Tibial artery (tissue), 4 donors: ENCODE measurements around the gene AP3S2.

Experiments
- DNase-seq, 2 donors: peaks; one replicate each; pipeline ENCODE4 v3.0.0-alpha.2; 2019
- H3K27ac ChIP-seq, 2 donors: fragments of 200-600 bp; sonication (generic) in 1 of 2; 1 replicate in 1 of 2; 2 replicates in 1 of 2; pipeline ENCODE4 v1.5.1; 2018 to 2019; ENCODE audit warnings: mild to moderate bottlenecking in 1 of 2
- H3K27me3 ChIP-seq, 2 donors: fragments of 200-600 bp; sonication (generic) in 1 of 2; one replicate each; pipeline versions ENCODE4 v1.5.1 to v1.6.0; 2016 to 2019
- H3K36me3 ChIP-seq, 3 donors: fragments of 200-600 bp; sonication (generic) in 2 of 3; one replicate each; pipeline ENCODE4 v1.5.1; 2016 to 2019; ENCODE audit warnings: mild to moderate bottlenecking in 2 of 3
- H3K4me1 ChIP-seq, 4 donors: fragments of 200-600 bp; sonication (generic) in 2 of 4; 1 replicate in 3 of 4; 2 replicates in 1 of 4; pipeline ENCODE4 v1.5.1; 2016 to 2019
- H3K4me3 ChIP-seq, 2 donors: fragments of 200-600 bp; sonication (generic) in 1 of 2; 1 replicate in 1 of 2; 2 replicates in 1 of 2; pipeline ENCODE4 v1.5.1; 2018 to 2019; ENCODE audit warnings: mild to moderate bottlenecking in 2 of 2
- H3K9me3 ChIP-seq, 3 donors: fragments of 200-600 bp; sonication (generic) in 1 of 3; one replicate each; pipeline ENCODE4 v1.5.1; 2016 to 2019
- CTCF ChIP-seq, 2 experiments: fragments of 200-600 bp in 1 of 2; fragments of 450-650 bp in 1 of 2; IDR thresholded peaks; one replicate each; pipeline ENCODE4 v1.5.1; 2017 to 2019; ENCODE audit warnings: antibody characterized with exemption in 2 of 2, mild to moderate bottlenecking in 1 of 2, moderate library complexity in 1 of 2
- intact Hi-C: fragments of 100-400 bp; cut with DNase I; formaldehyde crosslinking; loops from one replicate; pipeline ENCODE4 v1.15.0; 2023; ENCODE audit warnings: low total_unique reads

AP3S2 gene

GRCh38 chr15:89826671-89827655, 66.8 kb downstream of the AP3S2 start:
- intact Hi-C loops, result no loop called here

GRCh38 chr15:89825271-89825940, 68.4 kb downstream of the AP3S2 start:
- Histone ChIP-seq H3K27ac (no peak overlapping the region), H3K27me3 (peaks cover 0 to 3% of the 10 kb centered on the region in 2 donors), H3K36me3 (no peaks in the 10 kb centered on the region), H3K9me3 (no peaks in the 10 kb centered on the region), H3K4me1 (peaks cover 0 to 29% (median 19%) of the 10 kb centered on the region in 4 donors), H3K4me3 (no peak overlapping the region)
- no peak for DNase-seq
- intact Hi-C loops, result no loop called here
- no peak for TF ChIP-seq CTCF (IDR thresholded peaks at IDR 0.05)

More at GRCh38 chr15:89826671-89827655, 66.8 kb downstream of the AP3S2 start:
- H3K27me3 ChIP-seq, result peaks cover 0 to 2% of the 10 kb centered on the region in 2 donors
- no peak overlapping the region for H3K4me3 ChIP-seq
- H3K27ac ChIP-seq, result no peak overlapping the region
- no peak for TF ChIP-seq CTCF (IDR thresholded peaks at IDR 0.05)
- DNase-seq, result no peak
- no peaks in the 10 kb centered on the region for H3K9me3 ChIP-seq
- H3K4me1 ChIP-seq, result peaks cover 0 to 29% (median 19%) of the 10 kb centered on the region in 4 donors
- H3K36me3 ChIP-seq, result peaks cover 0 to under 1% (median 0%) of the 10 kb centered on the region in 3 donors

GRCh38 chr15:89824607-89824867, 69.3 kb downstream of the AP3S2 start:
- H3K9me3 ChIP-seq, result no peaks in the 10 kb centered on the region
- H3K4me1 ChIP-seq, result peaks cover 0 to 29% (median 19%) of the 10 kb centered on the region in 4 donors
- no peaks in the 10 kb centered on the region for H3K36me3 ChIP-seq
- H3K27ac ChIP-seq, result no peak overlapping the region
- H3K27me3 ChIP-seq, result peaks cover 0 to 3% of the 10 kb centered on the region in 2 donors
- no peak for TF ChIP-seq CTCF (IDR thresholded peaks at IDR 0.05)
- no peak for DNase-seq
- intact Hi-C loops, result no loop called here
- H3K4me3 ChIP-seq, result no peak overlapping the region

GRCh38 chr15:89823836-89824606, 69.8 kb downstream of the AP3S2 start:
- intact Hi-C loops, result no loop called here
- Histone ChIP-seq H3K9me3 (no peaks in the 10 kb centered on the region), H3K4me1 (peaks cover 0 to 25% (median 15%) of the 10 kb centered on the region in 4 donors), H3K36me3 (no peaks in the 10 kb centered on the region), H3K4me3 (no peak overlapping the region), H3K27ac (no peak overlapping the region), H3K27me3 (peaks cover 0 to 3% of the 10 kb centered on the region in 2 donors)
- no peak for DNase-seq
- TF ChIP-seq CTCF (IDR thresholded peaks at IDR 0.05), result no peak

- Histone ChIP-seq H3K27ac (no peak overlapping the region), H3K4me1 (peaks cover 0 to 16% (median 6%) of the 10 kb centered on the region in 4 donors), H3K27me3 (peaks cover 0 to 5% of the 10 kb centered on the region in 2 donors), H3K9me3 (no peaks in the 10 kb centered on the region), H3K36me3 (no peaks in the 10 kb centered on the region), H3K4me3 (no peak overlapping the region)
- intact Hi-C loops, result no loop called here
- DNase-seq, result peak in 1 of 2 donors; percentile 32
- no peak for TF ChIP-seq CTCF (IDR thresholded peaks at IDR 0.05)
Observed at GRCh38 chr15:89822951-89823711, 70.7 kb downstream of the AP3S2 start.
